OCI-M2 (cell line): Measurements from ENCODE around the gene ELOVL6.

Source experiments
- DNase-seq: peaks from one replicate; lab custom pipeline; 2025; ENCODE audit not compliant: unreplicated experiment; lab: John Stamatoyannopoulos, UW

Gene ELOVL6

DNA sequence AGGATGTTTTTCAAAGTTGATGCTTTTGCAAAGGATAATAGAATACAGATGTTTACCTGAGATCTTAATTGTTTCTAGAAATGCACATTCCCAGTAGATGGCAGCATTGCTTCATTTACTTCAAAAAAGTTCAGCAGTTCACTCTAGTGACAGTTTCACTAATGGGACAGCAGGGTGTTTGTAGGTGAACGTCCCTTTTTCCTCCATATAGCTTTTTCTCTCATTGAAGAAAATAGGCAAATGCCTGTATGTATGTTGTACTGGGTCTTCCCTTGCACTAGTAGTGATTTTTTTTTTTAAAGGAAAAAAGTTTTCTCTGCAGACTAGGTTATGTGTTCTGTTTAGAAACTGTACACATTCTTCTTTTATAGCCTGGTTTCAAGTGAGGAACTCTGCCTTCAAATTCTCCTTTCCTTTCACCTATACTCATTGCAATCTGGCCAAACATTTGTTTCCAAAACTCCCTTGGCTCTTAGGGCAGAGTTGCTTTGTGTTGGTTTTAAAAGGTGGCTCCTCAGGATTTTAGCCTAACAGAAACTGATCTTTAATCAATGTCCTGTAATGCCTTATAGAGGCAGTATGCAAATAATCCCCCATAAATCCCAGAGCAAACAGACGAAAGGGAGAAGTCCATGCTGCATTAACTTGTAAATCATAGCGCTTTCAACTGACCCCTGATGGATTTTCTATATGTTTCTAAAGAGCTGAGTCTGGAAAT is 199.4 kb downstream of the ELOVL6 start:
- DNase-seq, result no peak

DNA sequence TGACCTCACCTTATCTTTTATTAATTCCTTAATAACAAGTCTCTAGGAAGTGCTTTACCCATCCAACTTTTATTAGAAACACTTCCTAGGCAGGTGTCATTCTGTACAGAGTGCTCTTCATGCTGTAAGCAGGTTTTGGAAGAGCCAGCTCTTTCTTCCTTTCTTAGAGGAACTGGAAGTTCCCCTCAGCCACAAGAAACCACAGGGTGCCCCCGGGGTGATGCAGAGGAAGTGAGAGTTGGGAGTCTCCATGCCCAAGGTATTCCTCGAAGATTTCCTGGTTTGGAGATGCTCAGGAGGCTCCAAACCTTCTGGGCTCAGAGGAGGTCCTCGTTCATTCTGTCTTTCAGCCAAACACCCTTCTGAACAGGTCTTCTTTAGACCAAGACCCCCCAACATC is 201.9 kb downstream of the ELOVL6 start:
- no peak for DNase-seq
